Spleen (tissue), 11 donors: Measurements from ENCODE around the gene PLEKHG3. TPM values are rescaled to one million over a fixed set of nuclear protein-coding genes. Genes with fewer than 3 reads are reported as not detected.

Source experiments
- DNase-seq: peaks from one replicate; pipeline ENCODE4 v3.0.0-alpha.2; 2020
- H3K27ac ChIP-seq, 8 donors: fragments of 200-600 bp; sonication (generic) in 7 of 8; 1 replicate in 4 of 8; 2 replicates in 4 of 8; pipeline versions ENCODE4 v1.5.0 to v1.8.0; 2016 to 2021; ENCODE audit warnings: inconsistent platforms in 4 of 8, mild to moderate bottlenecking in 4 of 8, moderate library complexity in 1 of 8
- H3K27me3 ChIP-seq, 7 donors: fragments of 200-600 bp; sonication (generic) in 6 of 7; replicated peaks in 1 of 7; 1 replicate in 4 of 7; 2 replicates in 3 of 7; pipeline versions ENCODE4 v1.5.0 to v1.8.0; 2016 to 2021; ENCODE audit warnings: inconsistent platforms in 3 of 7, mild to moderate bottlenecking in 1 of 7
- H3K36me3 ChIP-seq, 6 donors: fragments of 200-600 bp; sonication (generic) in 5 of 6; 1 replicate in 4 of 6; 2 replicates in 2 of 6; pipeline versions ENCODE4 v1.5.0 to v1.8.0; 2016 to 2021; ENCODE audit warnings: inconsistent platforms in 2 of 6
- H3K4me1 ChIP-seq, 6 donors: fragments of 200-600 bp; sonication (generic) in 5 of 6; 1 replicate in 3 of 6; 2 replicates in 3 of 6; pipeline versions ENCODE4 v1.5.0 to v1.8.0; 2016 to 2021; ENCODE audit warnings: inconsistent platforms in 3 of 6
- H3K4me3 ChIP-seq, 8 donors: fragments of 200-600 bp; sonication (generic) in 7 of 8; 1 replicate in 4 of 8; 2 replicates in 4 of 8; pipeline versions ENCODE4 v1.5.0 to v1.8.0; 2016 to 2021; ENCODE audit warnings: inconsistent platforms in 4 of 8, mild to moderate bottlenecking in 4 of 8, moderate library complexity in 2 of 8
- H3K9me3 ChIP-seq, 8 donors: fragments of 200-600 bp; sonication (generic) in 7 of 8; 1 replicate in 4 of 8; 2 replicates in 4 of 8; pipeline versions ENCODE4 v1.5.0 to v1.8.0; 2016 to 2021; ENCODE audit warnings: inconsistent platforms in 4 of 8
- POLR2A ChIP-seq, 3 donors: fragments of 450-650 bp; IDR thresholded peaks; one replicate each; pipeline ENCODE4 v1.5.1; 2017; ENCODE audit warnings: antibody characterized with exemption in 3 of 3, mild to moderate bottlenecking in 1 of 3
- POLR2AphosphoS5 ChIP-seq, 3 donors: sonication (generic); formaldehyde crosslinking; IDR thresholded peaks; one replicate each; pipeline ENCODE4 v1.5.1; 2017; ENCODE audit warnings: antibody characterized with exemption in 3 of 3
- WGBS, 5 donors: extraction: QIAGEN DNeasy Blood & Tissue Kit in 3 of 5; methylation state at CpG; one replicate each; pipeline versions ENCODE4 v1.1.5 to v1.1.7; 2013 to 2018; 5-methylcytosine and 5-hydroxymethylcytosine counted together
- intact Hi-C: fragments of 100-400 bp; cut with DNase I; formaldehyde crosslinking; loops from one replicate; pipeline ENCODE4 v1.15.0; 2023; ENCODE audit warnings: low total_unique reads
- polyA plus RNA-seq, 3 donors: library from polyadenylated mRNA; stranded (reverse); fragments of 200-250 nt; gene quantifications; one replicate each; pipeline ENCODE4 v1.2.1, GENCODE V29; 2013
- total RNA-seq, 7 donors: library from RNA; depleted of rRNA in 3 of 7; stranded (reverse); fragments of >200 nt in 3 of 7; fragmentation: NEBNext Ultra II Directional in 4 of 7; extraction: Animal tissue kit (Norgen Biotek cat#: 25700) in 4 of 7; gene quantifications; one replicate each; pipeline versions ENCODE4 v1.1.0 to v1.2.1, GENCODE V29; 2016 to 2021
- TF ChIP-seq, protein P1 (sequence below), 11 experiments: fragments of 200-600 bp in 7 of 11; fragments of 450-650 bp in 4 of 11; sonication (generic) in 4 of 11; IDR thresholded peaks in 8 of 11; conservative IDR thresholded peaks in 3 of 11; 1 replicate in 7 of 11; 2 replicates in 4 of 11; pipeline versions ENCODE4 v1.4.0 to v1.8.0; 2016 to 2021; ENCODE audit warnings: antibody characterized with exemption in 11 of 11, inconsistent platforms in 4 of 11, mild to moderate bottlenecking in 1 of 11
- donor health status: healthy with polysubstance abuse.
- donor health status: DM: no; HTN: no; CAD: no; lungs with moderate emphysema.
- donor health status: DM: no; HTN: no; CAD: no.
- donor health status: Bipolar disorder and iron deficiency.
- donor health status: healthy.
- donor health status: DM: no; HTN: no; CAD: no.
- donor health status: DM: yes; HTN: yes; CAD: no.

Gene PLEKHG3
- total and polyA plus RNA-seq, 10 donors: 4.5 to 77.7 (median 45.4) TPM

- H3K27me3 ChIP-seq: peaks cover 0 to 21% (median 0%) of the 10 kb centered on the region in 7 donors
- peak overlapping the region in 7 of 8 donors; percentile 54 to 78 (median 72) for H3K27ac ChIP-seq
- intact Hi-C loops: no loop called here
- H3K4me1 ChIP-seq: peaks cover 23 to 79% (median 66%) of the 10 kb centered on the region in 6 donors
- 30 to 42% (median 36%) methylated on average over 9 to 19 of the region's 19 CpGs for WGBS, 5 donors
- peak; percentile 81 for DNase-seq
- peak overlapping the region in 1 of 8 donors; percentile 17 for H3K4me3 ChIP-seq
- no peaks in the 10 kb centered on the region for H3K36me3 ChIP-seq
- no peak for TF ChIP-seq POLR2A (IDR thresholded peaks at IDR 0.05)
- peak; percentile 79 to 89 (median 82) for TF ChIP-seq POLR2AphosphoS5 (IDR thresholded peaks at IDR 0.05)
- H3K9me3 ChIP-seq: no peaks in the 10 kb centered on the region
Observed at GRCh38 chr14:64762044-64763034, 58.1 kb downstream of the PLEKHG3 start.

DNA sequence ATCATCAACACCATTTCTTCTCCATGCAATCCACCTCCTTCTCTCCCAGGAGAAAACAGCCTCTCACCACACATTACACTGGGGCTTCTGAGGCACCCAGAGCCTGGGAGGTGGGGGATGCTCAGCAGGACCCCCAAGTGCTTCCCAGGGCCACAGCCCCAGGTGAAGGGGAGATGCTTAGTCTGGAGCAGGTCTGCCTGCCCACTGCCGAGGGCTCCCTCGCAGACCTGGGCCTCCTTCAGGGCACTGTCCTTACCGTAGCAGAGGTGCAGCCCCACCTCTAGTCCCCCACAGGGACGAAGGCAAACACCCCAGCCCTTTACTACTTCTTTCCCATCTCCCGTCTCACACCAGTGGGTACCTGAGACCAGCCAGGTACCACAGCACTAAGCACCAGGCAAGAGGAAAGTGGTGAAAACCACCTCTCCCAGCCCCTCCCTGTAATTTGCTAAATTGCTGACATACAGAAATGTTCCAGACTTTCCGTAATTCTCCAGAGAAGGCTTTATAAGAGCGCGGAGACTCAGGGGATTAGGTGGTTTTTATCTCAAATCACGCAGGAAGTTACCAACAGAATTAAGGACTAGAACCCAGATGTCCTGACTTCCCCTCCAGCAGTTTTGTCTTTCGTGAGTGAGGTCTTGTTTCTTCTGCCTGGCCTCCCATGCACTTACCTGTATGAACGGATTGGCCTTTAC lies 59.0 kb downstream of the PLEKHG3 start:
- H3K4me1 ChIP-seq: peaks cover 21 to 71% (median 60%) of the 10 kb centered on the region in 6 donors
- no peaks in the 10 kb centered on the region for H3K9me3 ChIP-seq
- peaks cover 0 to 21% (median 0%) of the 10 kb centered on the region in 7 donors for H3K27me3 ChIP-seq
- DNase-seq: peak; percentile 43
- TF ChIP-seq, protein P1, sequence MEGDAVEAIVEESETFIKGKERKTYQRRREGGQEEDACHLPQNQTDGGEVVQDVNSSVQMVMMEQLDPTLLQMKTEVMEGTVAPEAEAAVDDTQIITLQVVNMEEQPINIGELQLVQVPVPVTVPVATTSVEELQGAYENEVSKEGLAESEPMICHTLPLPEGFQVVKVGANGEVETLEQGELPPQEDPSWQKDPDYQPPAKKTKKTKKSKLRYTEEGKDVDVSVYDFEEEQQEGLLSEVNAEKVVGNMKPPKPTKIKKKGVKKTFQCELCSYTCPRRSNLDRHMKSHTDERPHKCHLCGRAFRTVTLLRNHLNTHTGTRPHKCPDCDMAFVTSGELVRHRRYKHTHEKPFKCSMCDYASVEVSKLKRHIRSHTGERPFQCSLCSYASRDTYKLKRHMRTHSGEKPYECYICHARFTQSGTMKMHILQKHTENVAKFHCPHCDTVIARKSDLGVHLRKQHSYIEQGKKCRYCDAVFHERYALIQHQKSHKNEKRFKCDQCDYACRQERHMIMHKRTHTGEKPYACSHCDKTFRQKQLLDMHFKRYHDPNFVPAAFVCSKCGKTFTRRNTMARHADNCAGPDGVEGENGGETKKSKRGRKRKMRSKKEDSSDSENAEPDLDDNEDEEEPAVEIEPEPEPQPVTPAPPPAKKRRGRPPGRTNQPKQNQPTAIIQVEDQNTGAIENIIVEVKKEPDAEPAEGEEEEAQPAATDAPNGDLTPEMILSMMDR (IDR thresholded peaks at IDR 0.05 in 8 of 11, conservative IDR thresholded peaks at IDR 0.05 in 3 of 11): no peak
- no peak for TF ChIP-seq POLR2A (IDR thresholded peaks at IDR 0.05)
- TF ChIP-seq POLR2AphosphoS5 (IDR thresholded peaks at IDR 0.05): no peak
- no peak overlapping the region for H3K4me3 ChIP-seq
- intact Hi-C loops: no loop called here
- no peaks in the 10 kb centered on the region for H3K36me3 ChIP-seq
- 56 to 71% (median 62%) methylated on average over 11 of the region's 11 CpGs for WGBS, 5 donors
- H3K27ac ChIP-seq: peak overlapping the region in 7 of 8 donors; percentile 54 to 78 (median 72)

GRCh38 chr14:64763801-64764621 lies 59.8 kb downstream of the PLEKHG3 start:
- TF ChIP-seq, protein P1 (IDR thresholded peaks at IDR 0.05 in 8 of 11, conservative IDR thresholded peaks at IDR 0.05 in 3 of 11): no peak
- TF ChIP-seq POLR2AphosphoS5 (IDR thresholded peaks at IDR 0.05) (no peak), POLR2A (IDR thresholded peaks at IDR 0.05) (no peak)
- H3K9me3 ChIP-seq: no peaks in the 10 kb centered on the region
- H3K4me3 ChIP-seq: peak overlapping the region in 3 of 8 donors; percentile 26 to 58 (median 26)
- 44 to 61% (median 48%) methylated on average over 16 to 18 of the region's 18 CpGs for WGBS, 5 donors
- peaks cover 19 to 63% (median 53%) of the 10 kb centered on the region in 6 donors for H3K4me1 ChIP-seq
- peaks cover 0 to 21% (median 0%) of the 10 kb centered on the region in 7 donors for H3K27me3 ChIP-seq
- DNase-seq: peak; percentile 76
- intact Hi-C loops: loop anchor here (2.0 kb wide), 1 partner anchor 91 kb away; no protein-coding TSS in a partner anchor
- peak overlapping the region; percentile 14 to 78 (median 58) for H3K27ac ChIP-seq
- no peaks in the 10 kb centered on the region for H3K36me3 ChIP-seq
